Fibroblast of peridontal ligament (primary cell): ENCODE measurements around the gene TRIOBP.
A peak's percentile ranks its signal among the peaks of the same experiment; 100 is the strongest.
"Not testable (repeated sequence)": the region's sequence is repeated elsewhere in the genome, so short reads cannot be mapped to it uniquely, and the experiment has no call there.

Experiments
- DNase-seq: peaks from one replicate; pipeline ENCODE4 v3.0.0-alpha.2; 2010; ENCODE audit errors: extremely low read depth

TRIOBP gene

DNA sequence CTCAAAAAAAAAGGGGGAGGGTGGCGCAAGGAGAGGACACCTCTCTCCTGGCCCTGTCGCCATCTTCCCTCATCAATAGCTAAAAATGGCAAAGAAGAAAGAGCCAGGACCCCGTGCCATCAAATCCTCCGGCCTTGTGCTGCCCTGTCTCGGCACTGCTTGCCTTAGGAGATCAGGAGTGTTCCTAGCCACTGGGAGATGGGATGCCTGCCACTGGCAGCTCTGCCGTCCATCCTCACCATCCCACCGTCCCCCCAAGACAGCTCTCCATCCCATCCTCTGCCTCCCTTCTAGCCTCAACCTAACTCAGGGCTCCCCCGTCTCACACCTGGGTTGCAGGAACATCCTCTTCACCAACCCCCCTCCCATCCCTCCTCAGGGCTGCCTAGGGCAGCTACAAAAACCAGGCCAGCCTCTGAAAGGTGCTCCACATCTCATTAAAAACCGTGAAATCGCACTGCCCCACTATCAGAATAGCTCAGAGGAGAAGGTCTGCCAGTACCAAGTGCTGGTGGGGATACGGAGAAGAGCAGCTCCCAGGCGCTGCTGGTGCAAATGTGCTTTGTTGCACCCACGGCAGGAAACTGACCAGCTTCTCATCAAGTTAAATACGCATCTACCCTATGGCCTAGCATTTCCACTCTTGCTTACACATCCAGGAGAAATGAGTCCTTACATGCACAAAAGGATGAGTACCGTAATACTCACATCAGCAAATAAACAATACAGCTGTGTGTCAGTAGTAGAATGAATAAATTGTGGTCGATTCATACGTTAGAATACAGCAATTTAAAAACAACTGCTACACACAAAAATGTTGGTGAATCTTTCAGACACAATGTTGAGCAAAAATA is 79.2 kb downstream of the TRIOBP start:
- peak; percentile 83 for DNase-seq

- DNase-seq: no peak
Observed at GRCh38 chr22:37776639-37777005, 79.8 kb downstream of the TRIOBP start.

GRCh38 chr22:37777122-37777687 is 80.4 kb downstream of the TRIOBP start:
- DNase-seq: peak; percentile 71

- DNase-seq: no peak
Observed at GRCh38 chr22:37778370-37779009, 81.6 kb downstream of the TRIOBP start.

GRCh38 chr22:37781434-37782059 is 84.7 kb downstream of the TRIOBP start:
- no peak for DNase-seq

DNA sequence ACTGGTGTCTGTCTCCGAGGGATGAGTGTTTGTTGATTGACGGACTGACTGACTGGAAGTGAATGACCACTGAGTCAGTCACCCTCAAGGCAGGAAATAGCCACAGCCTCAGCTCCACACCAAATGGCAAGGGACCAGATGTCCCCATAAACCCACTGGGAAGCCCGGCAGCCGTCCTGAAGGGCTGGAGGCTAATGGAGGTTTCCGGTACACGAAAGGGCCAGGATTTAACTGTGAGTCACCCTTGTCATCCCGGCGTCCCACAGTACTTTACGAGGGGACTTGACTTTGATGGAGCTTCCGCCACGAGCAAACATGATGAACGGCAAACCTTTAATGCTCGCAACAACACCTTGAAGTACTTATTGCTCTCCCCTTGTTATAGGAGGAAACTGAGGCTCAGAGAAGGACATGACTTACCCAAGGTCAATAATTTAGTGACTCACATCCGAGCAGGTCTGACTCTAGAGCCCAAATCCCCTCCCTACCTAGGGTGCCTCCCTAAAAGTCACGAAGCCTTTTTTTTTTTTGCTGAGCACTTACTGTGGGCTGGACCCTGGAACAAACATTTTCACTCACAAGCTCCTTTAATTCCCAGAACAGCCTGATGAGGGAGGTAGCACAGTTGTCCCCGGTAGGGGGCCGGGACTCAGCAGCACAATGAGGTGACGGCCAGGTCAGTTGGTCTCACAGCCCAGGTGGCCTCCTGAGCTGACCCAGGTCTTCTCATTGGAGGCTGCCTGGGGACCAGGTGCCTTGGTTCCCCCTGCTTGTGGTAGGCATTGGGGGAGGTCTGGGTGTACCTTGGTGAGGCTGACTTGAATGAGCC is 85.7 kb downstream of the TRIOBP start:
- no peak for DNase-seq

GRCh38 chr22:37784829-37785495 is 88.1 kb downstream of the TRIOBP start:
- DNase-seq: no peak

DNA sequence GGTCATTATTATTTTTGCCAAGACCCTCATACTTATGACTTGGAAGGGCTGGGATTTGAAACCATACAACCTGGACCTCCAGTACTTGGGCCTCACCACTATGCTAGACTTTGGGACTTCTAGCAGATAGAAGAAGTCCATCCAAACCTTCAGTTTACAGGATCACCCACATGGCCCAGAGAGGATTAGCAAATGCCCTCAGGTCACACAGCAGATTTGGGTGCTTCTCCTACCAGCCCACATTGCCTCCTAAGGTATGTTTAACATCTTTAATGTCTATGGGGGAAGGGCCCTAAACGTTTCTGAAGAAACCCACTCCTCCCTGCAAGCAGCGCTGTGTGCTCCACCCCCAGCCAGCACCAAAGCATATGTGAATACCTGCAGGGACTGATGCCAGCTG is 93.4 kb downstream of the TRIOBP start:
- DNase-seq: no peak

DNA sequence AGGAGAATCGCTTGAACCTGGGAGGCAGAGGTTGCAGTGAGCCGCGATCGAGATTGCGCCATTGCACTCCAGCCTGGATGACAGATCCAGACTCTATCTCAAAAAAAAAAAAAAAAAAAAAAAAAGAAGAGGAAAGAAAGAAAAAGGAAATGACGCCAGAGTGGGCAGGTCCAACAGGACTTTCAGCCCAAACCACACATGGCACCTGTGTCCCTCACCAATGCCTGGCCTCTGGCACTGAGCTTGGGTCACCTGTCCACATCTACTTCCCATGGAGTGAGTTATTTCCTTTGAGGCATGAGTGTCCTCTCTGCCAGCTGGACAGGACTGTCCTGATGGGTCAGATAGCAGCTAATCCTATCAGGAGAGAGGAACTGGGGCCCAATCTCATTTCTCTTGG is 95.6 kb downstream of the TRIOBP start:
- DNase-seq: no peak

GRCh38 chr22:37794376-37794775 is 97.5 kb downstream of the TRIOBP start:
- no peak for DNase-seq

DNA sequence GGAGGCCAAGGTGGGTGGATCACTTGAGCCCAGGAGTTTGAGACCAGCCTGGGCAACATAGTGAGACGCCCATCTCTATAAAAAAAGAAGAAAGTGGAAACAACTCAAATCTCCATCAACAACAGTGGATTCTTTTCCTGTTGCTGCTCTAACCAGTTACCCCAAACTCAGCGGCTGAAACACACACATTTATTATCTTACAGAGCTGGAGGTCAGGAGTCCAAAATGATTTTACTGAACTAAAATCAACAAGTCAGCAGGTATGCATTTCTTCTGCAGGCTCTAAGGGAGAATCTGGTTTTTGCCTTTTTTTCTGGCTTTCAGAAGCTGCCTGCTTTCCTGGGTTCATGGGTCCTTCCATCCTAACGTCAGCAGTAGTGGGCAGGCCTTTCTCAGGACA is 99.2 kb downstream of the TRIOBP start:
- no peak for DNase-seq

GRCh38 chr22:37797259-37797658 is 100.4 kb downstream of the TRIOBP start:
- not testable (repeated sequence) for DNase-seq

- no peak for DNase-seq
Observed at GRCh38 chr22:37797874-37798500, 101.1 kb downstream of the TRIOBP start.

- DNase-seq: not testable (repeated sequence)
Observed at GRCh38 chr22:37799979-37800378, 103.1 kb downstream of the TRIOBP start.

DNA sequence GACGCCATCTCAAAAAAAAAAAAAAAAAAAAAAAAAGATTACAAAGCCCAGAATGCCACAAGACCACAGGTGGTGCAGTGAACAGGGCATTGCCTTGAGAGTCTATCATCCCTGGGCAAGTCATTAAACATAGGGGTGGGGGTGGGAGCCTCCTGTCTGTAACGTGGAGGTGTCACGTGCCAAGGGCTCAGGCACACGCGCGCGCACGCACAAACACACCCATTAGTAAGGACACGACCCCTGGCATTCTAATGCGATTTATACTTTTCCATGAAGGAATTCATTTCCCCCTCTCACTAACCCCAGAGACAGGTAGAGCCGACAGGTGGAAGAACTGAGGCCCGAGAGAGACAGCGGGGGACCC is 105.1 kb downstream of the TRIOBP start:
- no peak for DNase-seq

DNA sequence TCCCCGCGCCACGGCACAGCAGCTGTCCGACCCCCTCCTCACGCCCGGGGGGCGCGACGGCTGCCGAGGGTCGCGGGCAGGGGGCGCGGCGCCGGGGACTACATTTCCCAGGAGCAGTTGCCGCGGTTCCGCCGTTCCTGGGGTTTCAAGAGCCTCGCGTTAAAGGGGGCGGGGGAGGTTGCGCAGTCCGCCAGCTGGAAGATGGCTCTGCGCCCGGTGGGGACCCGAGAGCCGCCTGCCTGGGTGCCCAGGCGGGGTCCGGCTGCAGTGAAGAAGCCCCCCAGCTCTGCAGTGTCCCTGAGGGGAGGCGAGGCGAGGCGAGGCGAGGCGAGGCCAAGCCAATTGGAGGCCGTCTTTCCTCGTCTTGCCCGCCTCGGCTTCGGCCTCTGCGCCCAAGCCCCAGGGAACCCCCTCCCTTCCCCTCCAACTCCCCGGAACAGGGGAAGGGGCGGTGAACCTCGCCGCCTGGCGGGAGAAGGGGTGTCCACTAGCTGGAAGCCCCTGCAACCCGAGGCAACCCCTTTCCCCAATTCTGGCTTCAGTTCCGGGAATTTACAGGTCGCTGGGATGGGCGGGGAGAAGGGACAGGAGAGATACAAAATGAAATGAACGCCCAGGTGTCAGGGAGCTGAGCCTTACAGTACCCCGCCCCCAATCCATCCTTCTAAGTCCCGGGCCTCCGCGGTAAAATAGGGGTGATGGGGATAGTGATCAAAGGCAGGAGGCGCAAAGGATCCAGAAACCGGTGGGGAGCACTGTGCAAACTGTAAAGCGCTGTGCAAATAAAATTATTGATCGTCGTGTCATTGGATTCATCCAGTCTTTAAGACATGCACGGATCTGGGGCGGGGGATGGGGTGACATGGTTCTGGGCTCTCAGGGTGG is 105.7 kb downstream of the TRIOBP start:
- no peak for DNase-seq

- DNase-seq: no peak
Observed at GRCh38 chr22:37803195-37803638, 106.4 kb downstream of the TRIOBP start.

- no peak for DNase-seq
Observed at GRCh38 chr22:37803639-37804351, 106.9 kb downstream of the TRIOBP start.

- DNase-seq: no peak
Observed at GRCh38 chr22:37804352-37804880, 107.6 kb downstream of the TRIOBP start.
